CD4-positive, alpha-beta T cell treated with Interleukin-6 for 4 hours (primary cell): ENCODE data around the gene BAG5.
"Not testable (repeated sequence)": the region's sequence is repeated elsewhere in the genome, so short reads cannot be mapped to it uniquely, and the experiment has no call there.

Source experiments
- DNase-seq: peaks from one replicate; pipeline ENCODE4 v3.0.0-alpha.2; 2020; ENCODE audit warnings: mixed read lengths

The BAG5 gene, protein sequence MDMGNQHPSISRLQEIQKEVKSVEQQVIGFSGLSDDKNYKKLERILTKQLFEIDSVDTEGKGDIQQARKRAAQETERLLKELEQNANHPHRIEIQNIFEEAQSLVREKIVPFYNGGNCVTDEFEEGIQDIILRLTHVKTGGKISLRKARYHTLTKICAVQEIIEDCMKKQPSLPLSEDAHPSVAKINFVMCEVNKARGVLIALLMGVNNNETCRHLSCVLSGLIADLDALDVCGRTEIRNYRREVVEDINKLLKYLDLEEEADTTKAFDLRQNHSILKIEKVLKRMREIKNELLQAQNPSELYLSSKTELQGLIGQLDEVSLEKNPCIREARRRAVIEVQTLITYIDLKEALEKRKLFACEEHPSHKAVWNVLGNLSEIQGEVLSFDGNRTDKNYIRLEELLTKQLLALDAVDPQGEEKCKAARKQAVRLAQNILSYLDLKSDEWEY

GRCh38 chr14:103562429-103563225 lies at the start of gene BAG5, which contains the start of gene COA8:
TSS of gene BAG5 (minus strand) at chr14:103562657. CDS start at chr14:103561164, 1,493 bp downstream.
TSS of gene COA8 (plus strand) at chr14:103562960. CDS start at chr14:103563002, 42 bp downstream.
- DNase-seq = peak; percentile 86

DNA sequence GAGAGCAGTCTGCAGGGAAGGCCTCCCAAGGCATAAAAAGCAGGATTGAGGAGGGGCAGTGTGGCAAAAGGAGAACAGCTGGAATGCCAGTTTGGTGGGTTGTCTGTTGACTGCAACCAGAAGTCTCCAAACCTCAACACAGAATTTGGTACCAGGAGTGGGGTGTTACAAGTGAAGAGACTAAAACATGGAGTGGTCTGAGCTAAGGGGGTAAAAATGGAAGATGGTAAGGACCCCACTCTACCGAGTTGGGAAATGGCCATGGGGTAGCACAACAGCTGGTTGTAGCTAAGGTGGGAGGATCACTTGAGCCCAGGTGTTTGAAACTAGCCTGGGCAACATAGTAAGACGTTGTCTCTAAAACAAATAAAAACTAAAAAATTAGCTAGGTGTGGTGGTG lies 48.8 kb upstream of the BAG5 start:
- no peak for DNase-seq

DNA sequence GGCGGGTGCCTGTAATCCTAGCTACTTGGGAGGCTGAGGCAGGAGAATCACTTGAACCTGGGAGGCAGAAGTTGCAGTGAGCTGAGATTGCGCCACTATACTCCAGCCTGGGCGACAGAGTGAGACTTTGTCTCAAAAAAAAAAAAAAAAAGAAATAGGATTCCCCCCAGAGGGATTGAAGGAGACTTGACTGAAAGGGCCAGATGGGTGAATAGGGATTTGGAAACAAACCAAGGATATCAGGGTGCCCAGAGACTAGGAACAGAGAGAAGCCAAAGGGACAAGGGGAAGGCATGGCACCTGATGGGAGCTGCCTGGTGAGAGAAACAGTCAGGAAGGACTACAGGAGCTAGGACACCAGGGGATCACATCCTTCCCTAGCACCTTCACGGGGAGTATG lies 46.6 kb upstream of the BAG5 start:
- not testable (repeated sequence) for DNase-seq

GRCh38 chr14:103607822-103608221 lies 45.4 kb upstream of the BAG5 start:
- no peak for DNase-seq

DNA sequence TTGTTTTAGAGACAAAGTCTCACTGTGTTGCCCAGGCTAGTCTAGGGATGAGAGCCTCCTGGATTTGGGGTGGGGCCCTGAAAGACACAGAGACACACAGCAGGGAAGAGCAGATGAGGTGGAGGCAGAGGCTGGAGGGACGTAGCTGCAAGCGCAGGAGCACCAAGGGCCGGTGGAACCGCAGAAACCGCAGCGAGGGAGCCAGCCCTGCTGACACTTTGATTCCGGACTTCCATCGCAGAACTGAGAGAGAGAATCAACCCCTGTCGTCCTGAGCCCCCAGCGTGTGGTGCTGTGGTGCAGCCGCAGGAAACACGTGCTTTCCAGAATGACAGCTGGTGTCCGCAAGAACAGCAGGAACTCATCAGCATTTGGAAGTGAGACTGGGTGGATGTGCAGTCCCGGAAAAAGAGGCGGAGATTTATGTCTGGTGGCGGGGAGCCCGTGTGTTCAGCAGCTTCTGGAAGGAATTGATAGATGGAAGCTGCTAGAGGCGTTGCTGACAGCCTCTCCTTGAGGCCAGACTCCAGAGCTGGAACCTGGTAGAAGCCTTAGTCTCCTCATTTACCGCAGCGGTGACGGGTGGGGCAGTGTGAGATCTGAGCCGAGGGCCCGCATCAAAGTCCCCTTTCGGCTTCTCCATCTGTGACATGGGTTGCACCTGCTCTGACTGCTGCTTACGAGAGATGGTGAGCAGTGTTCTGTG lies 44.7 kb upstream of the BAG5 start:
- peak; percentile 65 for DNase-seq

DNA sequence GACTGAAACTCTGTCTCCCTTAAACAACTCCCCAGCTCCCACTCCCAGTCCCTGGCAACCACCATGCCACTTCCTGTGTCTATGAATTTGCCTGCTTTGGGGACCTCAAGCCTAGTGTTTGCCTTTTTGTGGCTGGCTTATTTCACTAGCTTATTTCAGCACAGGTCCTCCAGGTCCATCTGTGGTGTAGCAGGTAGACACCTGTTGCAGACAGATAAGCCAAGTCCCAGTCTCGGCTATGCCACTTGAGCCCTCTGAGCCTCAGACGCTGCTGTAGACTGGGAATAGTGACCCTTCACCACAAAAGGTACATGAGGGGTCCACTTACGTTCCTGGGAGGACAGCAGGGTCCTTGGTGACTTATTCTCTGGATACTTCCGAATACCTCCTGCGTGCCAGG lies 42.2 kb upstream of the BAG5 start:
- no peak for DNase-seq

GRCh38 chr14:103600503-103600902 lies 38.0 kb upstream of the BAG5 start:
- DNase-seq = no peak

GRCh38 chr14:103597623-103598377 lies 35.3 kb upstream of the BAG5 start:
- DNase-seq = no peak

DNA sequence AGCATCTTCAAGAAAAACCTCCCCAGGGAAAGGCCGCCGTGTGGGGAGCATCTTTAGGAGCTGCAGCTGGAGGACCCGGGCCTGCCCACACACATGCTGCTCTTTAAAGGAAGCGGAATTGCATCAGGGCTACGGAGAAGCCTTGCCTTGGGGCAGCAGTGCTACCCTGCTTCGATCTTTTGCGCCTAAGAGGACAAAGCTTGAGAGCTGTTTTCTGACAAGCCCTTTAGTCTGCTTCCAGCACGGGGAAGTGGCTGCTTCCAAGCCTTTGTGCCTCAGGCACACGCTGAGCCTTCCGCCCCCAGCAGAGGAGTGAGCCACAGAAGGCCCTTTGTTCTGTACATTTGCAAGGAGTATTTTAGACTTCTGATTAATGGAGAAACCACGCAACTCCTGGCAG lies 31.8 kb upstream of the BAG5 start:
- no peak for DNase-seq

DNA sequence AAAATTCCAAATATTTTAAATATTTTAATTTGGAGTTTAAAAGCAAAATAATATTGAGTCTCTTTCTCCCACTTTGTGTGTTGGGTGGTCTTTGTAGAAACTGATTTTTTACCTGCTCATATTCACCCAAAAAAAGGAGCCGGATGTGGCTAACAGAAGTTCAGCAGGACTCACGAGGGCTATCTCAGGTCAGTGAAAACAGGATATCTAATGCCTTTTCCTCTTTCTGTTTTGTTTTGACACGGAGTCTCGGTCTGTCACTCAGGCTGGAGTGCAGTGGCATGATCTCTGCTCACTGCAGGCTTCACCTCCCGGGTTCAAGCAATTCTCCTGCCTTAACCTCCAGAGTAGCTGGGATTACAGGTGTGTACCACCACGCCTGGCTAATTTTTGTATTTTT lies 31.1 kb upstream of the BAG5 start:
- DNase-seq = no peak

GRCh38 chr14:103584326-103584915 lies 22.0 kb upstream of the BAG5 start:
- DNase-seq = no peak

DNA sequence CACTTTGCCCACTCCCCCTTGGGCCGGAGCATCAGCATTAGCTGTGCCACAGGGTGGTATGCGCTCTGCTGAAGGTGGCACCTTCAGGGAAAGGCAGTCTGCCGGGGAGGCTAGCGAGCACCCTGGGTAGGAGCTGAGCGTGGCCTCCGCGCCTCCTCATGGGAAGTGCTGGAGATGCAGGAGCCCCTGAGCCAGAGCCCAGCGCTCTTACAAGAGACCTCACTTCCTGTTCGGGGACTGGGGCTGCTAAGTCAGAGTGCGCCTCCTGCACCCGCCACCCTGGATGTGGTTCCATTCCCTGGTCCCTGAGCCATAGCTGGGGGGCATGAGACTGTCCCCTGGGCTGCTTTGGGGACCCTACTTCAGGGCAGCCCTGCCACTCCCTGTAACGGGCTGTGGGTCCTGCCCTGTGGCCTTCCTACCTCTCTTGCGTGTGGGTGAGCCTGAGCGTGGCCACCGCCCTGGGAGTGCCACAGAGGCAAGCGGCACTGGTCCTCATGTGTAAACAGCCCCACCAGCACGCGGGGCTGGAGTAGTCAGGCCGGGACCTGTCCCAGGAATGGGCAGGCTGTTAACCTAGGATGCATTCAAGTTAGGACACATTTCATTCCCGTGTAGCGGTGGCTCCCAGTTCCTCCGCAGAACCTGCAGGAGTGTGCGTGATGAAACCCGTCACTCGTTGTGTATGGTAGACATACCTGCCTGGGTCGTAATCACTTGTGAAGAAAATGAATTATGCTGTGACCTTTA lies 19.7 kb upstream of the BAG5 start:
- DNase-seq = no peak

DNA sequence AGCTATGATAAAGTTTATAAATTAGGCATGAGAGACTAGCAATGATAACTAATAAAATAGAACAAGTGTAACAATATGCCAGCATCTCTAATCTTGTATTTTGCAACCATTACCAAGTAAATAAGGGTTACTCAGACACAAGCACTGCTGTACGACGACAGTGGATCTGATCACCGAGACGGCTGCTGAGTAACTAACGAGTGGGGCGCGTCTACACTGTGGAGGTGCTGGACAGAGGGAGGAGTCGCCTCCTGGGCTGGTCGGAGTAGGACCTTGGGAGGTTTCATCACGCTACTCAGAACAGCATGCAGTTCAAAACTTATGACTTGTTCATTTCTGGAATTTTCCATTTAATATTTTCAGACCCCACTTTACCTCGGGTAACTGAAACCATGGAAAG lies 18.7 kb upstream of the BAG5 start:
- no peak for DNase-seq

DNA sequence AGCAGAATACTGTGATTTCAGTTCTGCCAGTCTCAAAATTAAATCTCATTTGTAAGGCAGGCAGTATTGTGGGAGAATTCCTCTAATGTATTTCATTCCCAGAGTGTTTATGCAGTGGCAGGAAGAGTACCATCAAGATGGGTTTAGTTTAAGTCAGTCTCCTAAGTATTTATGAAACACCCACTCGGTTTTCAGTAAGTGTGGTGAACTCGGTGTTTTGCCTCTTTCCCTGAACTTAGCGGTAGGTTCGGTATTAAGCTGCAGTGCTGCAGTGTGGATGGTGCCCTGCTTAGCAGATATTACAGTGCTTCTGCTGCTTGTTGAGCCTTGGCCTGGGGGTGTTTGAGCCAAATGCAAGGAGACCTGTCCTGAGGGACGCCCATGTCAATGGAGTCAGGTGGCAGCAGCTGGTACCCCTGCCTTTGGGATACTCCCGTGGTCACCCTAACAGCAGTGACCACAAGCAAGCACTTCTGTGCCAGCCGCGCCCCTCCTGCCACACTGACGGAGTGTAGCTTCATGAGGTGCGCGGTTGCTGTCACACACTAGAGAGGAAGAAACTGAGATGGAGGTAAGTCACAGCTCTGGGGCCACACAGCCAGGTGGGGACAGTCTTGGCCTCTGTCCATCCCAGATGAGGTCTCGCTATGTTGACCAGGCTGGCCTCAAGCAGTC lies 16.1 kb upstream of the BAG5 start:
- DNase-seq = no peak

DNA sequence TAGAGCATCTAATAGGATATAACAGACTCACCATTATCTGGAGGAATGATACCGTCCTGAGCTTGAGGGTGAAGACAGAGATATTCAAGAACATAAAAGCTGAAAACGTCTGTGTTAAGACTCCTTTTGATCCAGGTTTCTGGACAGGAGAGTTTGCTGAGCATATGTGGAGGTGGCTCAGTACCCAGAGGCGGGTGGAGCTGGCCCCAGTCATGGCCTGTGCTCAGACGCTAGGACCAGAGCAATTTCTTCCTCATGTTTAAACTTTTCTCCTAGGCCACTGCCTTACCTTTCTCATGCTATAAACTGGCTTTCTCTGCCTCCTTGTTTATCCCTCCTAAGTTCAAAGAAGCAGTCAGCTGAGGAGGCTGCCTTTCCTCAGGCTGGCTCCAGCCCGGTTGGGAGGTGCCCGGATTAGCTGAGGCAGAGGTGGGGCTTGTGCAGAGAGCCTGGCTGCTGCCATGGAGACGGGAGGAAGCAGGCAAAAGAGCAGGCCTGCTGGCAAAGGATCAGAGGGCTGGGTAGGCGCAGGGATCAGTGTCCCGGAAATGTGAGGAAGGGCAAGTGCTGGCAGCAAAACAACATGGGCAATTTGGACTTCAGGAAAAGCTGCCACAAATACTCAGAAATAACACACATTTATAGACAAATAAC lies 14.0 kb upstream of the BAG5 start:
- DNase-seq = no peak

GRCh38 chr14:103574707-103575285 lies 12.3 kb upstream of the BAG5 start:
- DNase-seq = no peak

GRCh38 chr14:103574104-103574503 lies 11.6 kb upstream of the BAG5 start:
- no peak for DNase-seq

DNA sequence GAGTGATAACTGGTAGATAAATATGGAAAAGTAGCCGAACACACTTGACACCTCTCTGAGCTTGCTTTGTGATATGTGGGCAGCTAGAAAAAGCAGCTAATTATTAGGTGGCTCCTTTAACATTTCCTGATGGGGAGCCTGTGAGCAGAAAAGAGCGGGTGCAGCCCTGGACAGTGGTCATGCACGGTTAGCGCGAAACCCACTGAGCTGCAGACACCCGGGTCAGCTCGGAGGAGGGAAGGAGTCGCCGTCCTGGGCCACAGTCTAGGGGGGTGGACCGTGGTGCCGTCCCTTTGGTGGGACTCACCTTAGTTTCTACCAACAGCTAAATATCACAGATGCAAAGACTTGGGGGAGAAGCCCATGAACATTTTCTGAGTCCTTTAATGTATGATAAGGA lies 7.0 kb upstream of the BAG5 start:
- no peak for DNase-seq

DNA sequence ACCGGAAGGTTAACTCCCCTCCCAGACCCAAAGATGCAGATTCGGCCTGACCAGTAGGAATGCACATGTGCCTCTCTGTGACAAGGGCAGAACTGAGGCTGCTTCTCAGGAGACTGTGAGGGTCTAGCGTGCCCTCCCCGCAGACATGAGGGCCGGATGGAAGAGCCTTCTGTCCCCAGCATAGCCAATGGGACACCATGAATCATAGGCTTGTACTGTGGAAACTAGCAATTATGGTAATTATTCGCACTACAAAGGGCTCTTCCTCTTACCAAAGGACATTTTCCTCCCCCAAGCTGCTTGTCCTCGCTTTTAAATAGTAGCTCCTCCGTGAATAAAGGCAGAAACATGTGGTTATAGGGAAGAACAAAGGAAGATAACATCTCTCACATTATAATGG lies 6.5 kb upstream of the BAG5 start:
- no peak for DNase-seq
